ENCODE measurements around the gene IRF2BPL.

GRCh38 chr14:77077040-77077439 is 48.5 kb upstream of the IRF2BPL start:
- no peak for TF ChIP-seq POLR2A (IDR thresholded peaks at IDR 0.05; ENCODE audit: low read depth, low read length)
- TF ChIP-seq POLR2AphosphoS5 (IDR thresholded peaks at IDR 0.05; ENCODE audit: low read depth, low read length), result no peak
- no peak for TF ChIP-seq TAF1 (IDR thresholded peaks at IDR 0.05; ENCODE audit: low read depth, low read length)
- TF ChIP-seq PAX5 (IDR thresholded peaks at IDR 0.05; ENCODE audit: insufficient read depth, low read length, severe bottlenecking), result no peak
- TF ChIP-seq SPI1 (IDR thresholded peaks at IDR 0.05; ENCODE audit: low read depth, low read length), result no peak
